Fibroblast of the aortic adventitia (primary cell): ENCODE measurements around the gene CNNM2. TPM values are rescaled to one million over a fixed set of nuclear protein-coding genes. Genes with fewer than 3 reads are reported as not detected.
"Not testable (repeated sequence)": the region's sequence is repeated elsewhere in the genome, so short reads cannot be mapped to it uniquely, and the experiment has no call there.

Experiments used
- DNase-seq: peaks from one replicate; pipeline ENCODE4 v3.0.0-alpha.2; 2010; ENCODE audit warnings: low read depth
- H3K4me3 ChIP-seq: 2 replicates; pipeline ENCODE4 v1.5.1; 2011; ENCODE audit warnings: low read depth, mild to moderate bottlenecking, control low read depth, low read length, moderate library complexity
- CTCF ChIP-seq: IDR thresholded peaks from 2 replicates; pipeline ENCODE4 v1.5.1; 2011; ENCODE audit warnings: mild to moderate bottlenecking, low read length, control low read depth, inconsistent platforms; ENCODE audit not compliant: insufficient read depth
- total RNA-seq: library from RNA; depleted of rRNA; stranded (reverse); fragments of >200 nt; gene quantifications from 2 replicates; pipeline ENCODE4 v1.2.3, GENCODE V29; 2012; ENCODE audit warnings: low replicate concordance

Gene CNNM2
- total RNA-seq, 1 donor, result 6.1 TPM

- H3K4me3 ChIP-seq, result no peak overlapping the region
- no peak for TF ChIP-seq CTCF
- no peak for DNase-seq
Observed at GRCh38 chr10:103058034-103058433, 139.9 kb downstream of the CNNM2 start.

- no peak overlapping the region for H3K4me3 ChIP-seq
- TF ChIP-seq CTCF, result no peak
- no peak for DNase-seq
Observed at GRCh38 chr10:103060575-103060974, 142.5 kb downstream of the CNNM2 start.

GRCh38 chr10:103062854-103063590, 144.9 kb downstream of the CNNM2 start:
- TF ChIP-seq CTCF, result no peak

GRCh38 chr10:103064956-103065355, 146.9 kb downstream of the CNNM2 start:
- TF ChIP-seq CTCF, result no peak

More at GRCh38 chr10:103062854-103063590, 144.9 kb downstream of the CNNM2 start:
- H3K4me3 ChIP-seq, result no peak overlapping the region
- no peak for DNase-seq

GRCh38 chr10:103066141-103067098, 148.3 kb downstream of the CNNM2 start:
- no peak for TF ChIP-seq CTCF
- no peak for DNase-seq
- no peak overlapping the region for H3K4me3 ChIP-seq

More at GRCh38 chr10:103064956-103065355, 146.9 kb downstream of the CNNM2 start:
- H3K4me3 ChIP-seq, result no peak overlapping the region
- DNase-seq, result no peak

GRCh38 chr10:103067099-103067477, 149.0 kb downstream of the CNNM2 start:
- not testable (repeated sequence) for DNase-seq, H3K4me3 ChIP-seq

GRCh38 chr10:103067484-103067883, 149.4 kb downstream of the CNNM2 start:
- H3K4me3 ChIP-seq, result no peak overlapping the region
- no peak for DNase-seq
- no peak for TF ChIP-seq CTCF
